SK-N-SH (cell line): ENCODE measurements around the gene GATA2.

Experiments used
- CTCF ChIP-seq: fragments of 200-600 bp; sonication (generic); IDR thresholded peaks from 2 replicates; pipeline ENCODE4 v1.6.1; 2017; ENCODE audit warnings: antibody characterized with exemption, mild to moderate bottlenecking, moderate library complexity
- EP300 ChIP-seq, 2 experiments: IDR thresholded peaks; 2 replicates each; pipeline versions ENCODE4 v1.4.0 to v1.6.1; 2012; ENCODE audit warnings: borderline replicate concordance in 1 of 2, low read depth in 1 of 2, low read length in 1 of 2
- GATA2 ChIP-seq: sonication (generic); formaldehyde crosslinking; IDR thresholded peaks from 2 replicates; pipeline ENCODE4 v1.5.0; 2020; ENCODE audit warnings: mild to moderate bottlenecking, missing genetic modification reagents
- JUND ChIP-seq: IDR thresholded peaks from 2 replicates; pipeline ENCODE4 v1.4.0; 2012
- NFIC ChIP-seq: IDR thresholded peaks from 2 replicates; pipeline ENCODE4 v1.4.0; 2012; ENCODE audit warnings: borderline replicate concordance
- RXRA ChIP-seq: IDR thresholded peaks from 2 replicates; pipeline ENCODE4 v1.4.0; 2012; ENCODE audit warnings: low read depth, mild to moderate bottlenecking, borderline replicate concordance
- TAF1 ChIP-seq: IDR thresholded peaks from 2 replicates; pipeline ENCODE4 v1.6.1; 2012; ENCODE audit warnings: low read depth, mild to moderate bottlenecking, low read length, moderate library complexity, borderline replicate concordance
- USF2 ChIP-seq: fragments of 150-350 bp; IDR thresholded peaks from 2 replicates; pipeline ENCODE4 v1.6.1; 2017; ENCODE audit warnings: antibody characterized with exemption, low read length, low read depth, borderline replicate concordance
- TF ChIP-seq, protein P1 (sequence below): IDR thresholded peaks from 2 replicates; pipeline ENCODE4 v1.4.0; 2012; ENCODE audit warnings: low read depth

- TF ChIP-seq CTCF (no peak), JUND (no peak), EP300 (IDR thresholded peaks at IDR 0.05; ENCODE audit: borderline replicate concordance in 1 of 2, low read depth in 1 of 2, low read length in 1 of 2) (peak in 1 of 2 experiments; percentile 69; a peak in 2 of 4 replicates), GATA2 (CRISPR knock-in tag) (peak; percentile 75), TAF1 (no peak), NFIC (no peak), USF2 (no peak), RXRA (no peak)
- TF ChIP-seq, protein P1, sequence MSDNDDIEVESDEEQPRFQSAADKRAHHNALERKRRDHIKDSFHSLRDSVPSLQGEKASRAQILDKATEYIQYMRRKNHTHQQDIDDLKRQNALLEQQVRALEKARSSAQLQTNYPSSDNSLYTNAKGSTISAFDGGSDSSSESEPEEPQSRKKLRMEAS = no peak
These were observed 25.8 kb upstream of the GATA2 start for GRCh38 chr3:128518587-128519490.
